ENCODE results near the gene DMXL2.
A peak's percentile ranks its signal among the peaks of the same experiment; 100 is the strongest.
"Not testable (repeated sequence)": the region's sequence is repeated elsewhere in the genome, so short reads cannot be mapped to it uniquely, and the experiment has no call there.

Gene DMXL2

GRCh38 chr15:51577636-51578304 lies 44.8 kb downstream of the DMXL2 start:
- no peak for FAIRE-seq
- no peak for DNase-seq (ENCODE audit: low spot score)

GRCh38 chr15:51576911-51577500 lies 45.6 kb downstream of the DMXL2 start:
- DNase-seq (ENCODE audit: low spot score) (no peak), FAIRE-seq (no peak)

- FAIRE-seq = no peak
- no peak for DNase-seq (ENCODE audit: low spot score)
These were observed 46.2 kb downstream of the DMXL2 start for GRCh38 chr15:51576286-51576850.

GRCh38 chr15:51575775-51576174 lies 46.8 kb downstream of the DMXL2 start:
- DNase-seq (ENCODE audit: low spot score) (no peak), FAIRE-seq (no peak)

GRCh38 chr15:51573352-51573751 lies 49.2 kb downstream of the DMXL2 start:
- not testable (repeated sequence) for FAIRE-seq; DNase-seq (ENCODE audit: low spot score)

GRCh38 chr15:51568939-51569784 lies 53.4 kb downstream of the DMXL2 start:
- not testable (repeated sequence) for DNase-seq (ENCODE audit: low spot score); FAIRE-seq

- FAIRE-seq (no peak), DNase-seq (ENCODE audit: low spot score) (no peak)
These were observed 61.3 kb downstream of the DMXL2 start for GRCh38 chr15:51561271-51561670.

- FAIRE-seq (no peak), DNase-seq (ENCODE audit: low spot score) (no peak)
These were observed 63.7 kb downstream of the DMXL2 start for GRCh38 chr15:51558876-51559275.

- no peak for FAIRE-seq
- DNase-seq (ENCODE audit: low spot score) = no peak
These were observed 64.2 kb downstream of the DMXL2 start for GRCh38 chr15:51558411-51558810.

- FAIRE-seq (no peak), DNase-seq (ENCODE audit: low spot score) (no peak)
These were observed 71.7 kb downstream of the DMXL2 start for GRCh38 chr15:51550841-51551240.

- DNase-seq (ENCODE audit: low spot score) (no peak), FAIRE-seq (no peak)
These were observed 74.9 kb downstream of the DMXL2 start for GRCh38 chr15:51547656-51548055.

- no peak for DNase-seq (ENCODE audit: low spot score)
- peak; percentile 31 for FAIRE-seq
These were observed 85.5 kb downstream of the DMXL2 start for GRCh38 chr15:51536965-51537574.

- FAIRE-seq (no peak), DNase-seq (ENCODE audit: low spot score) (no peak)
These were observed 88.7 kb downstream of the DMXL2 start for GRCh38 chr15:51533672-51534398.

GRCh38 chr15:51526955-51527354 lies 95.6 kb downstream of the DMXL2 start:
- no peak for FAIRE-seq
- DNase-seq (ENCODE audit: low spot score) = no peak

GRCh38 chr15:51524376-51524775 lies 98.2 kb downstream of the DMXL2 start:
- FAIRE-seq = no peak
- no peak for DNase-seq (ENCODE audit: low spot score)

GRCh38 chr15:51516291-51516690 lies 106.3 kb downstream of the DMXL2 start:
- DNase-seq (ENCODE audit: low spot score) = no peak
- FAIRE-seq = no peak

- DNase-seq (ENCODE audit: low spot score) (no peak), FAIRE-seq (no peak)
These were observed 117.3 kb downstream of the DMXL2 start for GRCh38 chr15:51505251-51505650.

GRCh38 chr15:51503003-51503402 lies 119.6 kb downstream of the DMXL2 start:
- DNase-seq (ENCODE audit: low spot score) = no peak
- FAIRE-seq = no peak

- no peak for FAIRE-seq
- DNase-seq (ENCODE audit: low spot score) = peak; percentile 27
These were observed 123.1 kb downstream of the DMXL2 start for GRCh38 chr15:51499379-51499976.

GRCh38 chr15:51497806-51498205 lies 124.8 kb downstream of the DMXL2 start:
- no peak for DNase-seq (ENCODE audit: low spot score)
- no peak for FAIRE-seq
